Measurements from ENCODE around the gene TAB2.
"Not testable (repeated sequence)": the region's sequence is repeated elsewhere in the genome, so short reads cannot be mapped to it uniquely, and the experiment has no call there.

Gene TAB2

GRCh38 chr6:149423964-149424440 lies 106.5 kb downstream of the TAB2 start:
- DNase-seq, result peak; percentile 39

- no peak for DNase-seq
Observed at GRCh38 chr6:149425224-149425623, 107.7 kb downstream of the TAB2 start.

GRCh38 chr6:149425754-149426153 lies 108.2 kb downstream of the TAB2 start:
- DNase-seq, result no peak

- DNase-seq, result no peak
Observed at GRCh38 chr6:149428606-149429005, 111.1 kb downstream of the TAB2 start.

GRCh38 chr6:149429427-149430360 lies 112.2 kb downstream of the TAB2 start:
- DNase-seq, result no peak

GRCh38 chr6:149431905-149432775 lies 114.6 kb downstream of the TAB2 start:
- DNase-seq, result peak; percentile 85

- DNase-seq, result no peak
Observed at GRCh38 chr6:149433405-149433804, 115.9 kb downstream of the TAB2 start.

- no peak for DNase-seq
Observed at GRCh38 chr6:149433881-149434280, 116.4 kb downstream of the TAB2 start.

GRCh38 chr6:149435919-149436586 lies 118.5 kb downstream of the TAB2 start:
- no peak for DNase-seq

- DNase-seq, result no peak
Observed at GRCh38 chr6:149436647-149437046, 119.1 kb downstream of the TAB2 start.

- DNase-seq, result no peak
Observed at GRCh38 chr6:149437212-149437611, 119.7 kb downstream of the TAB2 start.

- no peak for DNase-seq
Observed at GRCh38 chr6:149438855-149439254, 121.3 kb downstream of the TAB2 start.

GRCh38 chr6:149439626-149440025 lies 122.1 kb downstream of the TAB2 start:
- DNase-seq, result no peak

- DNase-seq, result no peak
Observed at GRCh38 chr6:149440735-149441671, 123.5 kb downstream of the TAB2 start.

- no peak for DNase-seq
Observed at GRCh38 chr6:149441740-149442139, 124.2 kb downstream of the TAB2 start.

GRCh38 chr6:149443411-149444181 lies 126.1 kb downstream of the TAB2 start:
- DNase-seq, result no peak

- DNase-seq, result not testable (repeated sequence)
Observed at GRCh38 chr6:149444360-149445094, 127.0 kb downstream of the TAB2 start.

- DNase-seq, result peak; percentile 12
Observed at GRCh38 chr6:149445095-149445466, 127.6 kb downstream of the TAB2 start.

GRCh38 chr6:149445573-149445972 lies 128.1 kb downstream of the TAB2 start:
- no peak for DNase-seq

- DNase-seq, result no peak
Observed at GRCh38 chr6:149446791-149447376, 129.4 kb downstream of the TAB2 start.
